ENCODE results near the gene KLHL29.
A peak's percentile ranks its signal among the peaks of the same experiment; 100 is the strongest.

GRCh38 chr2:23637011-23637778 lies 252.2 kb downstream of the KLHL29 start:
- TF ChIP-seq EZH2 (IDR thresholded peaks at IDR 0.05; ENCODE audit: borderline replicate concordance, insufficient read depth, low read length, poor library complexity, severe bottlenecking) (no peak), POLR2AphosphoS5 (IDR thresholded peaks at IDR 0.05) (peak; percentile 13), TAF1 (IDR thresholded peaks at IDR 0.05; ENCODE audit: low read depth) (no peak)
- TF ChIP-seq, protein P1, sequence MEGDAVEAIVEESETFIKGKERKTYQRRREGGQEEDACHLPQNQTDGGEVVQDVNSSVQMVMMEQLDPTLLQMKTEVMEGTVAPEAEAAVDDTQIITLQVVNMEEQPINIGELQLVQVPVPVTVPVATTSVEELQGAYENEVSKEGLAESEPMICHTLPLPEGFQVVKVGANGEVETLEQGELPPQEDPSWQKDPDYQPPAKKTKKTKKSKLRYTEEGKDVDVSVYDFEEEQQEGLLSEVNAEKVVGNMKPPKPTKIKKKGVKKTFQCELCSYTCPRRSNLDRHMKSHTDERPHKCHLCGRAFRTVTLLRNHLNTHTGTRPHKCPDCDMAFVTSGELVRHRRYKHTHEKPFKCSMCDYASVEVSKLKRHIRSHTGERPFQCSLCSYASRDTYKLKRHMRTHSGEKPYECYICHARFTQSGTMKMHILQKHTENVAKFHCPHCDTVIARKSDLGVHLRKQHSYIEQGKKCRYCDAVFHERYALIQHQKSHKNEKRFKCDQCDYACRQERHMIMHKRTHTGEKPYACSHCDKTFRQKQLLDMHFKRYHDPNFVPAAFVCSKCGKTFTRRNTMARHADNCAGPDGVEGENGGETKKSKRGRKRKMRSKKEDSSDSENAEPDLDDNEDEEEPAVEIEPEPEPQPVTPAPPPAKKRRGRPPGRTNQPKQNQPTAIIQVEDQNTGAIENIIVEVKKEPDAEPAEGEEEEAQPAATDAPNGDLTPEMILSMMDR (IDR thresholded peaks at IDR 0.05; ENCODE audit: poor library complexity, severe bottlenecking) = no peak
